Caco-2 (cell line): ENCODE data around the gene RSPH9. TPM values are rescaled to one million over a fixed set of nuclear protein-coding genes. Genes with fewer than 3 reads are reported as not detected.

Source experiments
- BruUV-seq: library from RNA; stranded (reverse); fragments of 400-500 nt; replicated peaks from 2 replicates; lab custom pipeline; 2021; lab: Mats Ljungman, UMichigan
- CTCF ChIA-PET: fragments of 300-600 bp; sonication (Branson Sonifier 250); formaldehyde crosslinking; loops from one replicate; lab custom pipeline; 2022; ENCODE audit warnings: antibody characterized with exemption; lab: Charles Lee
- POLR2A ChIA-PET: fragments of 300-600 bp; sonication (Branson Sonifier 250); formaldehyde crosslinking; loops from one replicate; lab custom pipeline; 2022; ENCODE audit warnings: antibody characterized with exemption; lab: Charles Lee
- DNase-seq, 2 experiments: peaks; one replicate each; pipeline versions ENCODE4 v3.0.0 to v3.0.0-alpha.2; 2020 to 2022
- H3K27me3 ChIP-seq: replicated peaks from 2 replicates; pipeline ENCODE4 v1.6.0; 2011; ENCODE audit warnings: low read length; ENCODE audit not compliant: control insufficient read depth, insufficient read depth
- H3K36me3 ChIP-seq: 2 replicates; pipeline ENCODE4 v1.5.1; 2011; ENCODE audit warnings: low read length; ENCODE audit not compliant: control insufficient read depth, insufficient read depth
- H3K4me1 ChIP-seq: fragments of 250-450 bp; sonication (Bioruptor Pico); 2 replicates; pipeline ENCODE4 v1.5.1; 2020; ENCODE audit warnings: mild to moderate bottlenecking
- H3K4me3 ChIP-seq: 2 replicates; pipeline ENCODE4 v1.5.1; 2011; ENCODE audit warnings: low read depth, mild to moderate bottlenecking, control low read depth, low read length
- H3K9me3 ChIP-seq: fragments of 250-450 bp; sonication (Bioruptor Pico); 2 replicates; pipeline ENCODE4 v1.5.1; 2020; ENCODE audit warnings: mild to moderate bottlenecking, moderate library complexity
- H3K27ac Mint-ChIP-seq: one replicate; pipeline ENCODE4 v1.8.0; 2022; ENCODE audit warnings: mixed read lengths; ENCODE audit not compliant: unreplicated experiment
- H3K27me3 Mint-ChIP-seq: one replicate; pipeline ENCODE4 v1.8.0; 2022; ENCODE audit warnings: mixed read lengths; ENCODE audit not compliant: insufficient read depth, unreplicated experiment
- H3K36me3 Mint-ChIP-seq: one replicate; pipeline ENCODE4 v1.8.0; 2022; ENCODE audit warnings: mild to moderate bottlenecking, mixed read lengths; ENCODE audit not compliant: insufficient read depth, unreplicated experiment
- H3K4me1 Mint-ChIP-seq: one replicate; pipeline ENCODE4 v1.8.0; 2022; ENCODE audit warnings: low read depth, mixed read lengths; ENCODE audit not compliant: unreplicated experiment
- H3K4me3 Mint-ChIP-seq: one replicate; pipeline ENCODE4 v1.8.0; 2022; ENCODE audit warnings: mild to moderate bottlenecking, moderate library complexity, mixed read lengths; ENCODE audit not compliant: unreplicated experiment
- H3K9me3 Mint-ChIP-seq: one replicate; pipeline ENCODE4 v1.8.0; 2022; ENCODE audit warnings: mixed read lengths; ENCODE audit not compliant: unreplicated experiment
- CTCF ChIP-seq, 2 experiments: fragments of 200-600 bp in 1 of 2; IDR thresholded peaks; 1 replicate in 1 of 2; 2 replicates in 1 of 2; pipeline versions ENCODE4 v1.5.1 to v1.8.0; 2011 to 2022; ENCODE audit warnings: antibody characterized with exemption in 1 of 2, control low read depth in 1 of 2, inconsistent platforms in 1 of 2, low read depth in 1 of 2, low read length in 1 of 2, mild to moderate bottlenecking in 1 of 2, moderate library complexity in 1 of 2; ENCODE audit not compliant: insufficient read depth in 1 of 2, severe bottlenecking in 1 of 2, unreplicated experiment in 1 of 2
- intact Hi-C: fragments of 100-400 bp; cut with micrococcal nuclease; formaldehyde crosslinking; loops from one replicate; pipeline ENCODE4 v1.10.0; 2022; ENCODE audit not compliant: unreplicated experiment
- total RNA-seq: library from RNA; stranded (reverse); gene quantifications from 2 replicates; pipeline ENCODE4 v1.2.3, GENCODE V29; 2022

Gene RSPH9
- total RNA-seq, 1 experiment from 2014 or later = not detected

DNA sequence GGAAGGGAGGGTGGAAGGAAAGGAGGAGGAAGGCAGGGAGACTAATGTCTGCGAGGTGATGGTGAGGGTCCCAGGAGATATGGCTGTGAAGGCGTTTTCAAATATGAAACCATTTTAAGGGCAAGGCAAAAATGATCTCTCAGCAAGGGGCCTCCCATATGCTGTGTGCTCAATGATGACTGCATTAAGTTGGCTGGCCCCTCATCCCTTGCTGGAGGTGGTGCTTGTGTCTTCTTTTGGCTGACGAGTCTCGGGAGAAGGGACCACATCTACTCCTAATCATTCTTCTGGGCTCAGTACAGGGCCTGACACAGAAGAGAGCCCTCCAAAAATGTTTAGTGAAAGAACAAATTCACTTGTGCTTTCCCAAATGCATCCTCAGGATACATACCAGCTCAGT lies 65.7 kb downstream of the RSPH9 start:
- H3K4me3 ChIP-seq = no peak overlapping the region
- H3K27me3 ChIP-seq = no peaks in the 10 kb centered on the region
- no peaks in the 10 kb centered on the region for H3K36me3 ChIP-seq
- H3K4me1 ChIP-seq = no peaks in the 10 kb centered on the region
- Mint-ChIP-seq H3K4me1 (peaks cover 8% of the 10 kb centered on the region), H3K27ac (no peak overlapping the region), H3K36me3 (no peaks in the 10 kb centered on the region), H3K4me3 (no peak overlapping the region), H3K27me3 (peaks cover 4% of the 10 kb centered on the region), H3K9me3 (peaks cover 10% of the 10 kb centered on the region)
- intact Hi-C loops = no loop called here
- no peak for TF ChIP-seq CTCF (IDR thresholded peaks at IDR 0.05; ENCODE audit: insufficient read depth in 1 of 2, low read depth in 1 of 2, low read length in 1 of 2, severe bottlenecking in 1 of 2, unreplicated experiment in 1 of 2)
- ChIA-PET POLR2A (no interaction called here), CTCF (no interaction called here)
- no peak for DNase-seq
- H3K9me3 ChIP-seq = no peaks in the 10 kb centered on the region
- BruUV-seq = no TSS peak

DNA sequence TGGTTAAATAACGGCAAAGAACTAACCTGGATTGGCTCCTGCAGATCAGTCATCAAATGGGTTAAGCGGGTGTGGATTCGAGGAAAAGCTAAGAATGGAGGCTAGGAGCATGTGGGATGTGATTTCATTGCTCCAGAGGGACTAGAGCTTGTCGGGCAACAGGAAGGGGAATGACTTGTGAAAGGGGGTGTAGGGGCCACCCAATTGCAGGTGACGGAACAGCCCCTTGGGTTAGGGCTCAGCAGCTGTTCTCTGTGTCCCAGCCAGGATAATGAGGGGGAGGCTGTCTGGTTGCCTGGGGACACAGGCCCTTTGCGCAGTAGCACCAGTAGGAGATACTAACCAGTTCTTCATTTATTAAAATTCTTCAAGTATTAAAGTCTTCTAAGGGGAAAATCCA lies 67.7 kb downstream of the RSPH9 start:
- peaks cover 4% of the 10 kb centered on the region for H3K27me3 Mint-ChIP-seq
- no peak for DNase-seq
- Histone ChIP-seq H3K36me3 (no peaks in the 10 kb centered on the region), H3K4me3 (no peak overlapping the region), H3K9me3 (no peaks in the 10 kb centered on the region), H3K4me1 (no peaks in the 10 kb centered on the region), H3K27me3 (no peaks in the 10 kb centered on the region)
- TF ChIP-seq CTCF (IDR thresholded peaks at IDR 0.05; ENCODE audit: insufficient read depth in 1 of 2, low read depth in 1 of 2, low read length in 1 of 2, severe bottlenecking in 1 of 2, unreplicated experiment in 1 of 2) = no peak
- peaks cover 10% of the 10 kb centered on the region for H3K9me3 Mint-ChIP-seq
- H3K27ac Mint-ChIP-seq = no peak overlapping the region
- ChIA-PET CTCF (no interaction called here), POLR2A (no interaction called here)
- no TSS peak for BruUV-seq
- no peaks in the 10 kb centered on the region for H3K4me1 Mint-ChIP-seq
- no peaks in the 10 kb centered on the region for H3K36me3 Mint-ChIP-seq
- intact Hi-C loops = no loop called here
- no peak overlapping the region for H3K4me3 Mint-ChIP-seq

DNA sequence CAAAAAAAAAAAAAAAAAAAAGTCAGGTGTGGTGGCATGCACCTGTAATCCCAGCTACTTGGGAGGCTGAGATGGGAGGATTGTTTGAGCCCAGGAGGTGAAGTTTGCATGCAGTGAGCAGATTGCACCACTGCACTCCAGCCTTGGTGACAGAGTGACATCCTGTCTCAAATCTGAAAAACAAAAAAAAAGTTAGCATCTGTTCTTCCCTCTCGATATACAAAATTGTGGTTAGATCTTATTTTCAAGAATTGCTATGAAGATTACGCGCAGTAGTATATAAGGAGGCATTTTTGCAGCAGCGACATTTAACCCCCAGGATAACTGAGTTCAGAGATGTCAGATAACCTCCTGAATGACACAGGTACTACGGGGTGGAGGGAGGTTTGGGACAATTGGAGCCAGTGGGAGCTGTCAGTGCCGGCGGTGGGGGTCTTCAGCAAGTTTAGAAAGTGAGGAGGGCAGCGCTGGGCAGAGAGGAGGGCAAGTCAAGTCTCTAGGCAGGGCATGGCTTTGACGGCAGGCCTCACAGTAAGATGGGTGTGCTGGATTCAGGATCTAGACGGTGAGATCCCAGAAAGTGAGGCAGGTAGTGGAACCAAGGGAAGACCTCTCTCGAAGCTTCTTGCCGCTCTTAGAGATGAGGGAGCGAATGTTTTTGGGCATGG lies 68.9 kb downstream of the RSPH9 start:
- no peaks in the 10 kb centered on the region for H3K4me1 Mint-ChIP-seq
- no peak overlapping the region for H3K27ac Mint-ChIP-seq
- H3K9me3 Mint-ChIP-seq = peaks cover 10% of the 10 kb centered on the region
- H3K27me3 Mint-ChIP-seq = peaks cover 4% of the 10 kb centered on the region
- ChIA-PET CTCF (interaction anchor here (0.7 kb wide), 1 partner anchor 344 kb away, joined by 3 read pairs; no protein-coding TSS in a partner anchor), POLR2A (no interaction called here)
- no TSS peak for BruUV-seq
- H3K4me3 Mint-ChIP-seq = no peak overlapping the region
- no peaks in the 10 kb centered on the region for H3K27me3 ChIP-seq
- H3K36me3 Mint-ChIP-seq = no peaks in the 10 kb centered on the region
- TF ChIP-seq CTCF (IDR thresholded peaks at IDR 0.05; ENCODE audit: insufficient read depth in 1 of 2, low read depth in 1 of 2, low read length in 1 of 2, severe bottlenecking in 1 of 2, unreplicated experiment in 1 of 2) = no peak
- H3K9me3 ChIP-seq = no peaks in the 10 kb centered on the region
- no peak for DNase-seq
- H3K4me3 ChIP-seq = no peak overlapping the region
- intact Hi-C loops = no loop called here
- H3K36me3 ChIP-seq = no peaks in the 10 kb centered on the region
- H3K4me1 ChIP-seq = no peaks in the 10 kb centered on the region
